Uterus (tissue), 4 donors: Measurements from ENCODE around the gene DOCK4. TPM values are rescaled to one million over a fixed set of nuclear protein-coding genes. Genes with fewer than 3 reads are reported as not detected.

Experiments used
- DNase-seq, 2 donors: peaks; one replicate each; pipeline ENCODE4 v3.0.0-alpha.2; 2019 to 2020
- H3K27ac ChIP-seq, 2 donors: fragments of 200-600 bp; sonication (generic); 1 replicate in 1 of 2; 2 replicates in 1 of 2; pipeline ENCODE4 v1.5.1; 2016 to 2018
- H3K27me3 ChIP-seq, 2 donors: fragments of 200-600 bp; sonication (generic); one replicate each; pipeline ENCODE4 v1.5.1; 2018 to 2019; ENCODE audit warnings: control low read depth in 1 of 2
- H3K36me3 ChIP-seq, 2 donors: fragments of 200-600 bp; sonication (generic); one replicate each; pipeline ENCODE4 v1.5.1; 2019; ENCODE audit warnings: control low read depth in 1 of 2
- H3K4me1 ChIP-seq, 2 donors: fragments of 200-600 bp; sonication (generic); one replicate each; pipeline ENCODE4 v1.5.1; 2018 to 2019; ENCODE audit warnings: control low read depth in 1 of 2
- H3K4me3 ChIP-seq, 2 donors: fragments of 200-600 bp; sonication (generic); 1 replicate in 1 of 2; 2 replicates in 1 of 2; pipeline ENCODE4 v1.5.1; 2018 to 2019; ENCODE audit warnings: mild to moderate bottlenecking in 1 of 2
- H3K9me3 ChIP-seq, 2 donors: fragments of 200-600 bp; sonication (generic); one replicate each; pipeline ENCODE4 v1.5.1; 2019; ENCODE audit warnings: control low read depth in 1 of 2
- CTCF ChIP-seq, 4 experiments: fragments of 200-600 bp in 2 of 4; fragments of 450-650 bp in 2 of 4; sonication (generic) in 2 of 4; IDR thresholded peaks; one replicate each; pipeline ENCODE4 v1.5.1; 2016 to 2019; ENCODE audit warnings: antibody characterized with exemption in 4 of 4, mild to moderate bottlenecking in 2 of 4, moderate library complexity in 1 of 4
- POLR2A ChIP-seq, 2 donors: fragments of 450-650 bp; IDR thresholded peaks; one replicate each; pipeline ENCODE4 v1.6.1; 2016; ENCODE audit warnings: antibody characterized with exemption in 2 of 2, mild to moderate bottlenecking in 1 of 2, moderate library complexity in 1 of 2
- intact Hi-C: fragments of 100-400 bp; cut with DNase I; formaldehyde crosslinking; loops from one replicate; pipeline ENCODE4 v1.15.1; 2023; ENCODE audit warnings: low total_unique reads
- total RNA-seq, 4 donors: library from RNA; depleted of rRNA in 3 of 4; stranded (reverse); fragments of >200 nt in 3 of 4; gene quantifications; one replicate each; pipeline versions ENCODE4 v1.1.0 to v1.2.4, GENCODE V29; 2014 to 2023
- donor health status: DM: yes; HTN: yes; CAD: no.

Gene DOCK4
- total RNA-seq, 4 donors from 2014 or later: 48.8 to 217 (median 72.3) TPM

- H3K27ac ChIP-seq: no peak overlapping the region
- DNase-seq: no peak
- intact Hi-C loops: no loop called here
- no peak overlapping the region for H3K4me3 ChIP-seq
- no peaks in the 10 kb centered on the region for H3K36me3 ChIP-seq
- no peak for TF ChIP-seq CTCF (IDR thresholded peaks at IDR 0.05)
- no peak for TF ChIP-seq POLR2A (IDR thresholded peaks at IDR 0.05)
- no peaks in the 10 kb centered on the region for H3K9me3 ChIP-seq
- no peaks in the 10 kb centered on the region for H3K4me1 ChIP-seq
- H3K27me3 ChIP-seq: no peaks in the 10 kb centered on the region
These were observed 82.0 kb downstream of the DOCK4 start for GRCh38 chr7:112124061-112124766.

GRCh38 chr7:112122798-112123197, 83.4 kb downstream of the DOCK4 start:
- intact Hi-C loops: no loop called here
- no peak for DNase-seq
- Histone ChIP-seq H3K9me3 (no peaks in the 10 kb centered on the region), H3K4me1 (no peaks in the 10 kb centered on the region), H3K4me3 (no peak overlapping the region), H3K27ac (no peak overlapping the region), H3K36me3 (no peaks in the 10 kb centered on the region), H3K27me3 (no peaks in the 10 kb centered on the region)
- TF ChIP-seq CTCF (IDR thresholded peaks at IDR 0.05): no peak
- no peak for TF ChIP-seq POLR2A (IDR thresholded peaks at IDR 0.05)

GRCh38 chr7:112122144-112122543, 84.1 kb downstream of the DOCK4 start:
- intact Hi-C loops: no loop called here
- TF ChIP-seq CTCF (IDR thresholded peaks at IDR 0.05) (no peak), POLR2A (IDR thresholded peaks at IDR 0.05) (no peak)

GRCh38 chr7:112121318-112121717, 84.9 kb downstream of the DOCK4 start:
- no peaks in the 10 kb centered on the region for H3K4me1 ChIP-seq
- intact Hi-C loops: no loop called here
- no peak overlapping the region for H3K27ac ChIP-seq

More at GRCh38 chr7:112122144-112122543, 84.1 kb downstream of the DOCK4 start:
- Histone ChIP-seq H3K36me3 (no peaks in the 10 kb centered on the region), H3K27ac (no peak overlapping the region), H3K4me3 (no peak overlapping the region), H3K9me3 (no peaks in the 10 kb centered on the region), H3K27me3 (no peaks in the 10 kb centered on the region), H3K4me1 (no peaks in the 10 kb centered on the region)
- no peak for DNase-seq

More at GRCh38 chr7:112121318-112121717, 84.9 kb downstream of the DOCK4 start:
- DNase-seq: no peak
- no peak overlapping the region for H3K4me3 ChIP-seq
- no peaks in the 10 kb centered on the region for H3K9me3 ChIP-seq
- no peaks in the 10 kb centered on the region for H3K27me3 ChIP-seq
- TF ChIP-seq POLR2A (IDR thresholded peaks at IDR 0.05) (no peak), CTCF (IDR thresholded peaks at IDR 0.05) (no peak)
- no peaks in the 10 kb centered on the region for H3K36me3 ChIP-seq
